Body of pancreas (tissue), 4 donors: ENCODE data around the gene SPRED1. TPM values are rescaled to one million over a fixed set of nuclear protein-coding genes. Genes with fewer than 3 reads are reported as not detected.

Experiments
- ATAC-seq: fragments of 150-250 bp; one replicate; pipeline ENCODE4 v1.9.1; 2016
- DNase-seq, 4 donors: peaks; one replicate each; pipeline ENCODE4 v3.0.0-alpha.2; 2019
- H3K27ac ChIP-seq, 4 donors: fragments of 200-600 bp; sonication (generic); 1 replicate in 3 of 4; 2 replicates in 1 of 4; pipeline versions ENCODE4 v1.5.1 to v1.6.1; 2016 to 2019; ENCODE audit warnings: mild to moderate bottlenecking in 1 of 4, mixed read lengths in 1 of 4, moderate library complexity in 1 of 4
- H3K27me3 ChIP-seq, 2 donors: fragments of 200-600 bp; sonication (generic); one replicate each; pipeline ENCODE4 v1.6.0; 2016; ENCODE audit warnings: mild to moderate bottlenecking in 1 of 2
- H3K36me3 ChIP-seq, 2 donors: fragments of 200-600 bp; sonication (generic); replicated peaks in 1 of 2; 2 replicates each; pipeline ENCODE4 v1.5.1; 2016; ENCODE audit warnings: low read depth in 2 of 2; ENCODE audit not compliant: insufficient read depth in 1 of 2
- H3K4me1 ChIP-seq: fragments of 200-600 bp; sonication (generic); one replicate; pipeline ENCODE4 v1.6.0; 2016
- H3K4me3 ChIP-seq, 2 donors: fragments of 200-600 bp; sonication (generic); 1 replicate in 1 of 2; 2 replicates in 1 of 2; pipeline ENCODE4 v1.5.1; 2016 to 2019
- H3K9me3 ChIP-seq, 3 donors: fragments of 200-600 bp; sonication (generic); 1 replicate in 2 of 3; 2 replicates in 1 of 3; pipeline ENCODE4 v1.5.1; 2016
- CTCF ChIP-seq, 7 experiments: fragments of 450-650 bp in 4 of 7; fragments of 200-600 bp in 3 of 7; sonication (generic) in 3 of 7; IDR thresholded peaks; one replicate each; pipeline ENCODE4 v1.5.1; 2016 to 2019; ENCODE audit warnings: antibody characterized with exemption in 7 of 7
- POLR2A ChIP-seq, 3 donors: fragments of 450-650 bp; IDR thresholded peaks; one replicate each; pipeline ENCODE4 v1.6.1; 2016; ENCODE audit warnings: antibody characterized with exemption in 3 of 3, mild to moderate bottlenecking in 2 of 3
- WGBS, 2 donors: methylation state at CpG; one replicate each; pipeline ENCODE4 v1.1.5; 2017; 5-methylcytosine and 5-hydroxymethylcytosine counted together
- intact Hi-C: fragments of 100-400 bp; cut with DNase I; formaldehyde crosslinking; loops from one replicate; pipeline ENCODE4 v1.15.1; 2023
- total RNA-seq, 2 donors: library from RNA; depleted of rRNA; stranded (reverse); fragments of >200 nt; gene quantifications; one replicate each; pipeline ENCODE4 v1.1.0, GENCODE V29; 2016

SPRED1 gene
- total RNA-seq, 2 donors from 2014 or later = 11.7 to 12.9 TPM

GRCh38 chr15:38300395-38300794, 47.8 kb downstream of the SPRED1 start:
- Histone ChIP-seq H3K4me3 (no peak overlapping the region), H3K36me3 (no peaks in the 10 kb centered on the region), H3K27me3 (no peaks in the 10 kb centered on the region), H3K9me3 (no peaks in the 10 kb centered on the region), H3K27ac (no peak overlapping the region), H3K4me1 (no peaks in the 10 kb centered on the region)
- ATAC-seq (no peak), DNase-seq (no peak)
- no peak for TF ChIP-seq POLR2A (IDR thresholded peaks at IDR 0.05)
- 87 to 91% methylated on average over 2 of the region's 2 CpGs for WGBS, 2 donors
- intact Hi-C loops = no loop called here

GRCh38 chr15:38304481-38304880, 51.8 kb downstream of the SPRED1 start:
- ATAC-seq (no peak), DNase-seq (no peak)
- 81 to 93% methylated on average over 3 of the region's 3 CpGs for WGBS, 2 donors
- no peak for TF ChIP-seq POLR2A (IDR thresholded peaks at IDR 0.05)
- TF ChIP-seq CTCF (IDR thresholded peaks at IDR 0.05) = no peak
- intact Hi-C loops = no loop called here
- H3K4me3 ChIP-seq = no peak overlapping the region
- no peaks in the 10 kb centered on the region for H3K27me3 ChIP-seq
- H3K36me3 ChIP-seq = no peaks in the 10 kb centered on the region
- H3K9me3 ChIP-seq = no peaks in the 10 kb centered on the region
- no peaks in the 10 kb centered on the region for H3K4me1 ChIP-seq
- no peak overlapping the region for H3K27ac ChIP-seq

GRCh38 chr15:38307251-38307650, 54.6 kb downstream of the SPRED1 start:
- Histone ChIP-seq H3K9me3 (no peaks in the 10 kb centered on the region), H3K36me3 (no peaks in the 10 kb centered on the region), H3K4me3 (no peak overlapping the region), H3K27me3 (no peaks in the 10 kb centered on the region), H3K27ac (no peak overlapping the region), H3K4me1 (no peaks in the 10 kb centered on the region)
- intact Hi-C loops = no loop called here
- no peak for ATAC-seq
- 84 to 87% methylated on average over 2 of the region's 2 CpGs for WGBS, 2 donors
- no peak for DNase-seq
- TF ChIP-seq CTCF (IDR thresholded peaks at IDR 0.05) (no peak), POLR2A (IDR thresholded peaks at IDR 0.05) (no peak)

- DNase-seq = no peak
- intact Hi-C loops = no loop called here
- TF ChIP-seq CTCF (IDR thresholded peaks at IDR 0.05) = no peak
- no peak for TF ChIP-seq POLR2A (IDR thresholded peaks at IDR 0.05)
- H3K9me3 ChIP-seq = no peaks in the 10 kb centered on the region
- no peak overlapping the region for H3K27ac ChIP-seq
- H3K36me3 ChIP-seq = no peaks in the 10 kb centered on the region
- H3K4me1 ChIP-seq = no peaks in the 10 kb centered on the region
- 73 to 76% methylated on average over 5 of the region's 5 CpGs for WGBS, 2 donors
- H3K27me3 ChIP-seq = no peaks in the 10 kb centered on the region
- H3K4me3 ChIP-seq = no peak overlapping the region
- ATAC-seq = no peak
Observed at GRCh38 chr15:38307861-38308641, 55.4 kb downstream of the SPRED1 start.

GRCh38 chr15:38308797-38309196, 56.2 kb downstream of the SPRED1 start:
- TF ChIP-seq POLR2A (IDR thresholded peaks at IDR 0.05) (no peak), CTCF (IDR thresholded peaks at IDR 0.05) (no peak)
- no peaks in the 10 kb centered on the region for H3K9me3 ChIP-seq
- no peaks in the 10 kb centered on the region for H3K4me1 ChIP-seq
- no peak for ATAC-seq
- no peak overlapping the region for H3K27ac ChIP-seq
- H3K36me3 ChIP-seq = no peaks in the 10 kb centered on the region
- WGBS, 2 donors = 90 to 93% methylated on average over 3 of the region's 3 CpGs
- no peak overlapping the region for H3K4me3 ChIP-seq
- DNase-seq = no peak
- intact Hi-C loops = no loop called here
- H3K27me3 ChIP-seq = no peaks in the 10 kb centered on the region
